Glomerular visceral epithelial cell (primary cell): ENCODE measurements around the gene CCDC27.

ENCODE experiments used
- DNase-seq: peaks from one replicate; pipeline ENCODE4 v3.0.0-alpha.2; 2016; ENCODE audit errors: extremely low spot score

The CCDC27 gene

GRCh38 chr1:3817821-3818597 is 65.8 kb downstream of the CCDC27 start:
- DNase-seq = no peak

- DNase-seq = no peak
Measured at GRCh38 chr1:3819771-3820200, 67.5 kb downstream of the CCDC27 start.

- DNase-seq = no peak
Measured at GRCh38 chr1:3820316-3820715, 68.1 kb downstream of the CCDC27 start.

GRCh38 chr1:3821004-3821403 is 68.8 kb downstream of the CCDC27 start:
- no peak for DNase-seq
